Suprapubic skin (tissue), 4 donors: ENCODE data around the gene NMRK2.

Experiments
- CTCF ChIP-seq, 2 donors: fragments of 200-600 bp in 1 of 2; fragments of 450-650 bp in 1 of 2; sonication (generic) in 1 of 2; IDR thresholded peaks; one replicate each; pipeline ENCODE4 v1.5.1; 2016 to 2019; ENCODE audit warnings: antibody characterized with exemption in 2 of 2, mild to moderate bottlenecking in 1 of 2, moderate library complexity in 1 of 2
- EP300 ChIP-seq: sonication (generic); formaldehyde crosslinking; IDR thresholded peaks from one replicate; pipeline ENCODE4 v1.6.1; 2017; ENCODE audit warnings: antibody characterized with exemption
- POLR2A ChIP-seq, 2 donors: fragments of 450-650 bp; IDR thresholded peaks; one replicate each; pipeline ENCODE4 v1.6.1; 2017; ENCODE audit warnings: antibody characterized with exemption in 2 of 2, mild to moderate bottlenecking in 2 of 2, moderate library complexity in 2 of 2
- POLR2AphosphoS5 ChIP-seq, 3 donors: sonication (generic); formaldehyde crosslinking; IDR thresholded peaks; one replicate each; pipeline ENCODE4 v1.6.1; 2017; ENCODE audit warnings: antibody characterized with exemption in 3 of 3

- TF ChIP-seq CTCF (IDR thresholded peaks at IDR 0.05) (no peak), POLR2A (IDR thresholded peaks at IDR 0.05) (no peak), EP300 (no peak), POLR2AphosphoS5 (IDR thresholded peaks at IDR 0.05) (no peak)
These were observed 21.2 kb downstream of the NMRK2 start for GRCh38 chr19:3954107-3954506.
